Loucy (cell line): ENCODE data around the gene ZNF730.

Source experiments
- H2AFZ ChIP-seq: fragments of 200-600 bp; sonication (generic); 2 replicates; pipeline ENCODE4 v1.6.0; 2016; ENCODE audit warnings: antibody characterized with exemption, mild to moderate bottlenecking, low read length, moderate library complexity
- H3F3A ChIP-seq: fragments of 200-600 bp; 2 replicates; pipeline ENCODE4 v1.6.0; 2016; ENCODE audit warnings: antibody characterized with exemption, low read depth, mild to moderate bottlenecking
- H3K27me3 ChIP-seq: fragments of 200-600 bp; sonication (generic); 2 replicates; pipeline ENCODE4 v1.6.1; 2014; ENCODE audit warnings: low read length, mild to moderate bottlenecking; ENCODE audit not compliant: insufficient read depth, poor library complexity, severe bottlenecking
- H3K36me3 ChIP-seq: fragments of 200-600 bp; sonication (generic); 2 replicates; pipeline ENCODE4 v1.6.1; 2016; ENCODE audit warnings: low read length; ENCODE audit not compliant: insufficient read depth
- H3K4me1 ChIP-seq: fragments of 200-600 bp; sonication (generic); 2 replicates; pipeline ENCODE4 v1.5.1; 2014; ENCODE audit warnings: low read length, mild to moderate bottlenecking; ENCODE audit not compliant: insufficient read depth, poor library complexity, severe bottlenecking
- H3K4me2 ChIP-seq: fragments of 200-600 bp; sonication (generic); 2 replicates; pipeline ENCODE4 v1.6.0; 2014; ENCODE audit warnings: antibody characterized with exemption, low read length, low read depth, mild to moderate bottlenecking; ENCODE audit not compliant: poor library complexity, severe bottlenecking
- H3K4me3 ChIP-seq: fragments of 200-600 bp; sonication (generic); 2 replicates; pipeline ENCODE4 v1.5.1; 2014; ENCODE audit warnings: low read length, mild to moderate bottlenecking, mixed read lengths; ENCODE audit not compliant: poor library complexity, severe bottlenecking
- H3K79me2 ChIP-seq: fragments of 200-600 bp; sonication (generic); 2 replicates; pipeline ENCODE4 v1.6.1; 2014; ENCODE audit warnings: low read length; ENCODE audit not compliant: insufficient read depth
- H3K9ac ChIP-seq: fragments of 200-600 bp; sonication (generic); 2 replicates; pipeline ENCODE4 v1.6.0; 2014; ENCODE audit warnings: mild to moderate bottlenecking, low read depth, low read length, moderate library complexity; ENCODE audit not compliant: poor library complexity, severe bottlenecking
- H3K9me2 ChIP-seq: fragments of 200-600 bp; sonication (generic); replicated peaks from 2 replicates; pipeline ENCODE4 v1.6.1; 2016; ENCODE audit warnings: low read depth, low read length, mixed read lengths
- H3K9me3 ChIP-seq: fragments of 200-600 bp; sonication (generic); 2 replicates; pipeline ENCODE4 v1.6.1; 2014; ENCODE audit warnings: mild to moderate bottlenecking, antibody characterized with exemption, low read length, low read depth; ENCODE audit not compliant: insufficient read depth
- H4K20me1 ChIP-seq: fragments of 200-600 bp; sonication (generic); 2 replicates; pipeline ENCODE4 v1.6.0; 2014; ENCODE audit warnings: antibody characterized with exemption, low read length, mild to moderate bottlenecking; ENCODE audit not compliant: insufficient read depth, poor library complexity, severe bottlenecking
- CTCF ChIP-seq: fragments of 200-600 bp; sonication (generic); conservative IDR thresholded peaks from 2 replicates; pipeline ENCODE4 v1.5.1; 2014; ENCODE audit warnings: mild to moderate bottlenecking, antibody characterized with exemption, low read length
- EZH2phosphoT487 ChIP-seq: fragments of 200-600 bp; IDR thresholded peaks from 2 replicates; pipeline ENCODE4 v1.6.1; 2018; ENCODE audit warnings: antibody characterized with exemption, mild to moderate bottlenecking, moderate library complexity, borderline replicate concordance

The ZNF730 gene

GRCh38 chr19:23116802-23117571, at the start of gene ZNF730:
TSS of gene ZNF730 (plus strand) at chr19:23117025. CDS start at chr19:23117174, 149 bp downstream.
- H3K4me1 ChIP-seq = peaks cover 7% of the 10 kb centered on the region
- H3F3A ChIP-seq = no peaks in the 10 kb centered on the region
- H3K79me2 ChIP-seq = peaks cover 19% of the 10 kb centered on the region; the same call in 1 of the 2 replicates
- no peaks in the 10 kb centered on the region for H3K36me3 ChIP-seq
- no peaks in the 10 kb centered on the region for H3K9me3 ChIP-seq
- H2AFZ ChIP-seq = peak within 1 kb of the TSS; percentile 93
- H3K9me2 ChIP-seq = no peaks in the 10 kb centered on the region
- peak within 1 kb of the TSS; percentile 90 for H3K9ac ChIP-seq
- H3K27me3 ChIP-seq = no peaks in the 10 kb centered on the region
- H3K4me3 ChIP-seq = peak within 1 kb of the TSS; percentile 85
- peak within 1 kb of the TSS; percentile 77 for H3K4me2 ChIP-seq
- no peaks in the 10 kb centered on the region for H4K20me1 ChIP-seq
- TF ChIP-seq CTCF (no peak), EZH2phosphoT487 (no peak)

- H3K27me3 ChIP-seq = no peaks in the 10 kb centered on the region
- no peaks in the 10 kb centered on the region for H4K20me1 ChIP-seq
- H3K4me3 ChIP-seq = no peak overlapping the region
- H3K4me1 ChIP-seq = no peaks in the 10 kb centered on the region
- no peaks in the 10 kb centered on the region for H3F3A ChIP-seq
- no peaks in the 10 kb centered on the region for H3K36me3 ChIP-seq
- H3K9ac ChIP-seq = no peak overlapping the region
- TF ChIP-seq CTCF = 0 out of 2 replicates have a peak, but pooled peaks have one; percentile 15
- no peak for TF ChIP-seq EZH2phosphoT487
- H3K9me3 ChIP-seq = peaks cover 12% of the 10 kb centered on the region; the same call in 1 of the 2 replicates
- H2AFZ ChIP-seq = no peak overlapping the region
- H3K9me2 ChIP-seq = no peaks in the 10 kb centered on the region
- no peaks in the 10 kb centered on the region for H3K79me2 ChIP-seq
- H3K4me2 ChIP-seq = no peak overlapping the region
These were observed 46.3 kb upstream of the ZNF730 start for GRCh38 chr19:23070353-23071146.

- TF ChIP-seq EZH2phosphoT487 (no peak), CTCF (no peak)
- H3K9me2 ChIP-seq = no peaks in the 10 kb centered on the region
- H3K9me3 ChIP-seq = peaks cover 12% of the 10 kb centered on the region; the same call in 1 of the 2 replicates
- no peaks in the 10 kb centered on the region for H3K36me3 ChIP-seq
- H3K27me3 ChIP-seq = no peaks in the 10 kb centered on the region
- H3K4me2 ChIP-seq = no peak overlapping the region
- H3F3A ChIP-seq = no peaks in the 10 kb centered on the region
- no peaks in the 10 kb centered on the region for H3K79me2 ChIP-seq
- H3K4me1 ChIP-seq = no peaks in the 10 kb centered on the region
- no peak overlapping the region for H3K9ac ChIP-seq
- no peaks in the 10 kb centered on the region for H4K20me1 ChIP-seq
- H3K4me3 ChIP-seq = no peak overlapping the region
- no peak overlapping the region for H2AFZ ChIP-seq
These were observed 45.7 kb upstream of the ZNF730 start for GRCh38 chr19:23071147-23071511.
